ENCODE results near the gene LARGE1.

- TF ChIP-seq POLR2AphosphoS5 (IDR thresholded peaks at IDR 0.05; ENCODE audit: low read depth) (no peak), CTCF (IDR thresholded peaks at IDR 0.05; ENCODE audit: insufficient read depth, low read length) (no peak), GABPA (IDR thresholded peaks at IDR 0.05; ENCODE audit: low read depth) (no peak), REST (IDR thresholded peaks at IDR 0.05; ENCODE audit: insufficient replicate concordance, low read depth) (no peak), SPI1 (IDR thresholded peaks at IDR 0.05; ENCODE audit: borderline replicate concordance, low read depth) (no peak)
Measured at GRCh38 chr22:33831651-33832050, 88.6 kb downstream of the LARGE1 start.
